ENCODE results near the gene PI4K2B.
"Not testable (repeated sequence)": the region's sequence is repeated elsewhere in the genome, so short reads cannot be mapped to it uniquely, and the experiment has no call there.

Gene PI4K2B

GRCh38 chr4:25212822-25213221 is 21.0 kb upstream of the PI4K2B start:
- DNase-seq (ENCODE audit: low spot score), result no peak
- Histone ChIP-seq H3K27ac (no peak overlapping the region), H3K4me3 (no peak overlapping the region)
- TF ChIP-seq CTCF (IDR thresholded peaks at IDR 0.05), result no peak

- Histone ChIP-seq H3K4me3 (no peak overlapping the region), H3K27ac (no peak overlapping the region)
- no peak for DNase-seq (ENCODE audit: low spot score)
- no peak for TF ChIP-seq CTCF (IDR thresholded peaks at IDR 0.05)
These were observed 20.4 kb upstream of the PI4K2B start for GRCh38 chr4:25213347-25213979.

- H3K27ac ChIP-seq; DNase-seq (ENCODE audit: low spot score); H3K4me3 ChIP-seq: not testable (repeated sequence)
These were observed 19.1 kb upstream of the PI4K2B start for GRCh38 chr4:25214750-25215149.

GRCh38 chr4:25215511-25215910 is 18.3 kb upstream of the PI4K2B start:
- H3K4me3 ChIP-seq, result no peak overlapping the region
- no peak for DNase-seq (ENCODE audit: low spot score)
- no peak for TF ChIP-seq CTCF (IDR thresholded peaks at IDR 0.05)
- no peak overlapping the region for H3K27ac ChIP-seq

- no peak overlapping the region for H3K27ac ChIP-seq
- no peak overlapping the region for H3K4me3 ChIP-seq
- DNase-seq (ENCODE audit: low spot score), result no peak
- no peak for TF ChIP-seq CTCF (IDR thresholded peaks at IDR 0.05)
These were observed 12.5 kb upstream of the PI4K2B start for GRCh38 chr4:25221377-25221776.

GRCh38 chr4:25223802-25224375 is 9.9 kb upstream of the PI4K2B start:
- no peak for DNase-seq (ENCODE audit: low spot score)
- no peak overlapping the region for H3K4me3 ChIP-seq
- no peak overlapping the region for H3K27ac ChIP-seq
- TF ChIP-seq CTCF (IDR thresholded peaks at IDR 0.05), result no peak

GRCh38 chr4:25229804-25230203 is 4.0 kb upstream of the PI4K2B start:
- Histone ChIP-seq H3K4me3 (no peak overlapping the region), H3K27ac (no peak overlapping the region)
- DNase-seq (ENCODE audit: low spot score), result no peak

More at GRCh38 chr4:25229804-25230203, 4.0 kb upstream of the PI4K2B start:
- TF ChIP-seq CTCF (IDR thresholded peaks at IDR 0.05), result no peak
